ENCODE data around the gene GNAT1. TPM values are rescaled to one million over a fixed set of nuclear protein-coding genes. Genes with fewer than 3 reads are reported as not detected.

GNAT1 gene
- total and polyA plus RNA-seq, 2 of the 13 experiments (the other 11 are each of a cell fraction or from before 2014, with no cell fraction given): 0.15 TPM; not detected in 1

DNA sequence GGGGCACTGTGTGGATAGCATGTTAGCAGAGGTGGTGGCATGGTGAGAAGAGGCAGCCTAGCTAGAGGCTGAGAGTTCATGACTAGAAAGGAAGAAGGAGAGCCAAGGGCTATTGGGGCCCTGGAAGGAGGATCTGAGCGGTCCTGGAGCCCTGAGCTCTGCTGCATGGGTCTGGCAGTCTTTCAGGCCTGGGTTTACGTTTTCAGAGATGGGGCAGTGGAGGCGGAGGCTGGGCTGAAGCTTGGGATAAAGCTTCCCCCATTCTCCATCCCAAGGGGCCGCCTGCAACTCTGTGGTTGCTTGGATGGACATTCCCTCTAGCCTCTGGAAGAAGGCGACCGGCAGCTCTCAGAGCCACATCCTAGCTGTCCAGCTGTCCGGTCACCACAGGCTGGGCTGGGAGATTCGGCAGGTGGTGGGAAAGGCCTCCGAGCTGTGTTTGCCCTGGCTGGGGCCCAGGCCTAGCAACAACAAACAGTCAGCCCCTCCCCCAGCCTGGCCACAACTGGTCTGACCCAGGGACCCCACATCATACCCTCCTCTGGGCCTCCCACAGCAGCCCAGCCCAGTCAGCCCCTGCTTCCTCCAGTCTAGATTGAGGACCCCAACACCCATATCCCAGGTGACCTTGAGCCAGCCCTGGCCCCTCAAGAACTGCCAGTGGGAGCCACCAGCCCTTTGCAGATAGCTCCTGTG lies 11.9 kb downstream of the GNAT1 start (continued):
- TF ChIP-seq FOXJ3 (CRISPR knock-in tag; IDR thresholded peaks at IDR 0.05; ENCODE audit: borderline replicate concordance) (peak; percentile 75; the same call in 1 of the 2 replicates), ELF1 (CRISPR knock-in tag; IDR thresholded peaks at IDR 0.05) (0 out of 2 replicates have a peak, but pooled peaks have one; percentile 10), GTF2F1 (IDR thresholded peaks at IDR 0.05; ENCODE audit: low read length) (no peak), ZNF589 (CRISPR knock-in tag; conservative IDR thresholded peaks at IDR 0.05) (no peak), KMT2A (CRISPR knock-in tag; IDR thresholded peaks at IDR 0.05) (no peak; the same call in 1 of the 2 replicates), SNRNP70 (IDR thresholded peaks at IDR 0.05; ENCODE audit: low read depth, low read length) (no peak), CBX1 (IDR thresholded peaks at IDR 0.05; ENCODE audit: low read depth) (no peak), ZNF672 (CRISPR knock-in tag; IDR thresholded peaks at IDR 0.05) (no peak), MBD4 (IDR thresholded peaks at IDR 0.05; ENCODE audit: borderline replicate concordance, low read length) (no peak), ARNTL (CRISPR knock-in tag; IDR thresholded peaks at IDR 0.05) (no peak), ZNF281 (CRISPR knock-in tag; IDR thresholded peaks at IDR 0.05; ENCODE audit: borderline replicate concordance) (peak; percentile 99), SOX5 (CRISPR knock-in tag; IDR thresholded peaks at IDR 0.05; ENCODE audit: borderline replicate concordance) (peak; percentile 59; the same call in 1 of the 2 replicates), MAFG (CRISPR knock-in tag; IDR thresholded peaks at IDR 0.05) (no peak), ZNF691 (CRISPR knock-in tag; IDR thresholded peaks at IDR 0.05; ENCODE audit: borderline replicate concordance, low read depth) (no peak; the same call in 1 of the 2 replicates)
- TF ChIP-seq, protein P1, sequence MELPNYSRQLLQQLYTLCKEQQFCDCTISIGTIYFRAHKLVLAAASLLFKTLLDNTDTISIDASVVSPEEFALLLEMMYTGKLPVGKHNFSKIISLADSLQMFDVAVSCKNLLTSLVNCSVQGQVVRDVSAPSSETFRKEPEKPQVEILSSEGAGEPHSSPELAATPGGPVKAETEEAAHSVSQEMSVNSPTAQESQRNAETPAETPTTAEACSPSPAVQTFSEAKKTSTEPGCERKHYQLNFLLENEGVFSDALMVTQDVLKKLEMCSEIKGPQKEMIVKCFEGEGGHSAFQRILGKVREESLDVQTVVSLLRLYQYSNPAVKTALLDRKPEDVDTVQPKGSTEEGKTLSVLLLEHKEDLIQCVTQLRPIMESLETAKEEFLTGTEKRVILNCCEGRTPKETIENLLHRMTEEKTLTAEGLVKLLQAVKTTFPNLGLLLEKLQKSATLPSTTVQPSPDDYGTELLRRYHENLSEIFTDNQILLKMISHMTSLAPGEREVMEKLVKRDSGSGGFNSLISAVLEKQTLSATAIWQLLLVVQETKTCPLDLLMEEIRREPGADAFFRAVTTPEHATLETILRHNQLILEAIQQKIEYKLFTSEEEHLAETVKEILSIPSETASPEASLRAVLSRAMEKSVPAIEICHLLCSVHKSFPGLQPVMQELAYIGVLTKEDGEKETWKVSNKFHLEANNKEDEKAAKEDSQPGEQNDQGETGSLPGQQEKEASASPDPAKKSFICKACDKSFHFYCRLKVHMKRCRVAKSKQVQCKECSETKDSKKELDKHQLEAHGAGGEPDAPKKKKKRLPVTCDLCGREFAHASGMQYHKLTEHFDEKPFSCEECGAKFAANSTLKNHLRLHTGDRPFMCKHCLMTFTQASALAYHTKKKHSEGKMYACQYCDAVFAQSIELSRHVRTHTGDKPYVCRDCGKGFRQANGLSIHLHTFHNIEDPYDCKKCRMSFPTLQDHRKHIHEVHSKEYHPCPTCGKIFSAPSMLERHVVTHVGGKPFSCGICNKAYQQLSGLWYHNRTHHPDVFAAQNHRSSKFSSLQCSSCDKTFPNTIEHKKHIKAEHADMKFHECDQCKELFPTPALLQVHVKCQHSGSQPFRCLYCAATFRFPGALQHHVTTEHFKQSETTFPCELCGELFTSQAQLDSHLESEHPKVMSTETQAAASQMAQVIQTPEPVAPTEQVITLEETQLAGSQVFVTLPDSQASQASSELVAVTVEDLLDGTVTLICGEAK (IDR thresholded peaks at IDR 0.05): no peak
- TF ChIP-seq, protein P1 (CRISPR knock-in tag; IDR thresholded peaks at IDR 0.05): peak; percentile 52; the same call in 1 of the 2 replicates

Data from HepG2 (cell line).